H9 (cell line): ENCODE results near the gene AGPAT2. TPM values are rescaled to one million over a fixed set of nuclear protein-coding genes. Genes with fewer than 3 reads are reported as not detected.

Experiments
- DNase-seq: peaks from one replicate; pipeline ENCODE4 v3.0.0-alpha.2; 2017
- H2AFZ ChIP-seq: one replicate; pipeline ENCODE4 v1.6.1; 2013; ENCODE audit warnings: mild to moderate bottlenecking, low read length, control low read depth, moderate library complexity
- H2AK5ac ChIP-seq: 2 replicates; pipeline ENCODE4 v1.6.1; 2013; ENCODE audit warnings: low read length, control low read depth, mixed read lengths; ENCODE audit not compliant: insufficient read length
- H2BK120ac ChIP-seq: one replicate; pipeline ENCODE4 v1.6.1; 2013; ENCODE audit warnings: low read depth, mild to moderate bottlenecking, low read length, control low read depth, inconsistent platforms; ENCODE audit not compliant: poor library complexity, severe bottlenecking
- H2BK12ac ChIP-seq: 2 replicates; pipeline ENCODE4 v1.6.1; 2013; ENCODE audit warnings: low read length, control low read depth, mixed read lengths, low read depth; ENCODE audit not compliant: insufficient read length
- H2BK15ac ChIP-seq: 2 replicates; pipeline ENCODE4 v1.6.1; 2013; ENCODE audit warnings: low read depth, low read length, control low read depth
- H2BK20ac ChIP-seq: one replicate; pipeline ENCODE4 v1.6.1; 2013; ENCODE audit warnings: low read depth, mild to moderate bottlenecking, low read length, control low read depth, inconsistent platforms; ENCODE audit not compliant: poor library complexity, severe bottlenecking
- H2BK5ac ChIP-seq: 2 replicates; pipeline ENCODE4 v1.6.1; 2013; ENCODE audit warnings: low read length, control low read depth, mixed read lengths; ENCODE audit not compliant: insufficient read length
- H3K14ac ChIP-seq: 2 replicates; pipeline ENCODE4 v1.6.1; 2013; ENCODE audit warnings: low read length, control low read depth; ENCODE audit not compliant: insufficient read depth
- H3K18ac ChIP-seq: 2 replicates; pipeline ENCODE4 v1.6.1; 2013; ENCODE audit warnings: low read depth, mild to moderate bottlenecking, mixed read lengths, low read length, control low read depth; ENCODE audit not compliant: insufficient read length
- H3K23ac ChIP-seq: 2 replicates; pipeline ENCODE4 v1.6.1; 2013; ENCODE audit warnings: low read length, control low read depth, mixed read lengths, low read depth; ENCODE audit not compliant: insufficient read length
- H3K23me2 ChIP-seq: 2 replicates; pipeline ENCODE4 v1.6.1; 2013; ENCODE audit warnings: low read depth, mild to moderate bottlenecking, mixed read lengths, low read length, control low read depth; ENCODE audit not compliant: insufficient read length, poor library complexity, severe bottlenecking
- H3K27ac ChIP-seq: 2 replicates; pipeline ENCODE4 v1.5.1; 2013; ENCODE audit warnings: low read length, control low read depth, mixed read lengths, low read depth; ENCODE audit not compliant: insufficient read length
- H3K27me3 ChIP-seq: 2 replicates; pipeline ENCODE4 v1.6.1; 2013; ENCODE audit warnings: low read length, control low read depth, inconsistent platforms; ENCODE audit not compliant: insufficient read depth
- H3K4ac ChIP-seq: 2 replicates; pipeline ENCODE4 v1.6.1; 2013; ENCODE audit warnings: low read depth, mild to moderate bottlenecking, control low read depth, inconsistent platforms, low read length, moderate library complexity
- H3K4me1 ChIP-seq: 2 replicates; pipeline ENCODE4 v1.6.1; 2013; ENCODE audit warnings: low read length, control low read depth, inconsistent platforms; ENCODE audit not compliant: insufficient read depth
- H3K4me2 ChIP-seq: 2 replicates; pipeline ENCODE4 v1.6.1; 2013; ENCODE audit warnings: low read length, control low read depth, mixed read lengths; ENCODE audit not compliant: insufficient read length, insufficient read depth
- H3K56ac ChIP-seq: 2 replicates; pipeline ENCODE4 v1.6.1; 2013; ENCODE audit warnings: low read depth, mild to moderate bottlenecking, mixed read lengths, low read length, control low read depth; ENCODE audit not compliant: insufficient read length
- H3K79me1 ChIP-seq: 2 replicates; pipeline ENCODE4 v1.6.1; 2013; ENCODE audit warnings: low read depth, mild to moderate bottlenecking, moderate library complexity, low read length, control low read depth, inconsistent platforms; ENCODE audit not compliant: insufficient read depth, poor library complexity, severe bottlenecking
- H3K79me2 ChIP-seq: 2 replicates; pipeline ENCODE4 v1.6.1; 2013; ENCODE audit warnings: low read length, control low read depth, inconsistent platforms; ENCODE audit not compliant: insufficient read depth
- H3K9ac ChIP-seq: 2 replicates; pipeline ENCODE4 v1.6.1; 2013; ENCODE audit warnings: low read length, control low read depth, mixed read lengths; ENCODE audit not compliant: insufficient read length; ENCODE audit errors: extremely low read depth
- H3K9me3 ChIP-seq: one replicate; pipeline ENCODE4 v1.6.1; 2013; ENCODE audit warnings: low read depth, low read length, inconsistent platforms; ENCODE audit not compliant: control insufficient read depth
- H3T11ph ChIP-seq: one replicate; pipeline ENCODE4 v1.6.1; 2013; ENCODE audit warnings: mild to moderate bottlenecking, low read length, control low read depth, inconsistent platforms
- H4K20me1 ChIP-seq: one replicate; pipeline ENCODE4 v1.6.1; 2013; ENCODE audit not compliant: control insufficient read depth, insufficient read length, insufficient read depth
- H4K5ac ChIP-seq: 2 replicates; pipeline ENCODE4 v1.6.1; 2013; ENCODE audit warnings: low read depth, mild to moderate bottlenecking, mixed read lengths, low read length, control low read depth; ENCODE audit not compliant: insufficient read length
- H4K8ac ChIP-seq: replicated peaks from 2 replicates; pipeline ENCODE4 v1.6.1; 2013; ENCODE audit warnings: low read length, control low read depth, mixed read lengths, low read depth; ENCODE audit not compliant: insufficient read length
- H4K91ac ChIP-seq: 2 replicates; pipeline ENCODE4 v1.6.1; 2013; ENCODE audit warnings: low read depth, mild to moderate bottlenecking, moderate library complexity, mixed read lengths, low read length, control low read depth; ENCODE audit not compliant: insufficient read length
- H3K27ac Mint-ChIP-seq, 3 experiments: 2 replicates in 2 of 3; 3 replicates in 1 of 3; pipeline ENCODE4 v1.8.0; 2020 to 2021; ENCODE audit warnings: mixed read lengths in 3 of 3, mild to moderate bottlenecking in 1 of 3, moderate library complexity in 1 of 3
- H3K27me3 Mint-ChIP-seq: 2 replicates; pipeline ENCODE4 v1.8.0; 2021; ENCODE audit warnings: low read depth, mild to moderate bottlenecking, moderate library complexity, mixed read lengths
- H3K36me3 Mint-ChIP-seq, 3 experiments: 2 replicates in 2 of 3; 3 replicates in 1 of 3; pipeline ENCODE4 v1.8.0; 2020 to 2021; ENCODE audit warnings: low read depth in 3 of 3, mixed read lengths in 3 of 3; ENCODE audit not compliant: insufficient read depth in 1 of 3
- H3K4me1 Mint-ChIP-seq, 2 experiments: 2 replicates each; pipeline ENCODE4 v1.8.0; 2020; ENCODE audit warnings: mixed read lengths in 2 of 2
- H3K4me3 Mint-ChIP-seq, 2 experiments: 2 replicates in 1 of 2; 3 replicates in 1 of 2; pipeline ENCODE4 v1.8.0; 2020 to 2021; ENCODE audit warnings: mild to moderate bottlenecking in 2 of 2, mixed read lengths in 2 of 2, moderate library complexity in 1 of 2
- H3K9me3 Mint-ChIP-seq, 2 experiments: 2 replicates in 1 of 2; 3 replicates in 1 of 2; pipeline ENCODE4 v1.8.0; 2020; ENCODE audit warnings: mild to moderate bottlenecking in 2 of 2, mixed read lengths in 2 of 2, moderate library complexity in 1 of 2
- WGBS: extraction: QIAGEN DNeasy Blood & Tissue Kit; methylation state at CpG from one replicate; pipeline ENCODE4 v1.1.7; 2013; ENCODE audit warnings: missing lambda C conversion rate, low lambda C conversion rate, mixed read lengths; ENCODE audit not compliant: insufficient read length; ENCODE audit errors: extremely low coverage; 5-methylcytosine and 5-hydroxymethylcytosine counted together
- total RNA-seq: library from RNA; stranded (reverse); gene quantifications from 2 replicates; pipeline ENCODE4 v1.2.1, GENCODE V29; 2021
- TF ChIP-seq, protein P1 (sequence below): fragments of 200-600 bp; sonication (generic); conservative IDR thresholded peaks from 3 replicates; pipeline ENCODE4 v1.8.0; 2021; ENCODE audit warnings: antibody characterized with exemption, mild to moderate bottlenecking

Gene AGPAT2
- total RNA-seq, 1 experiment from 2014 or later: 29.7 TPM

DNA sequence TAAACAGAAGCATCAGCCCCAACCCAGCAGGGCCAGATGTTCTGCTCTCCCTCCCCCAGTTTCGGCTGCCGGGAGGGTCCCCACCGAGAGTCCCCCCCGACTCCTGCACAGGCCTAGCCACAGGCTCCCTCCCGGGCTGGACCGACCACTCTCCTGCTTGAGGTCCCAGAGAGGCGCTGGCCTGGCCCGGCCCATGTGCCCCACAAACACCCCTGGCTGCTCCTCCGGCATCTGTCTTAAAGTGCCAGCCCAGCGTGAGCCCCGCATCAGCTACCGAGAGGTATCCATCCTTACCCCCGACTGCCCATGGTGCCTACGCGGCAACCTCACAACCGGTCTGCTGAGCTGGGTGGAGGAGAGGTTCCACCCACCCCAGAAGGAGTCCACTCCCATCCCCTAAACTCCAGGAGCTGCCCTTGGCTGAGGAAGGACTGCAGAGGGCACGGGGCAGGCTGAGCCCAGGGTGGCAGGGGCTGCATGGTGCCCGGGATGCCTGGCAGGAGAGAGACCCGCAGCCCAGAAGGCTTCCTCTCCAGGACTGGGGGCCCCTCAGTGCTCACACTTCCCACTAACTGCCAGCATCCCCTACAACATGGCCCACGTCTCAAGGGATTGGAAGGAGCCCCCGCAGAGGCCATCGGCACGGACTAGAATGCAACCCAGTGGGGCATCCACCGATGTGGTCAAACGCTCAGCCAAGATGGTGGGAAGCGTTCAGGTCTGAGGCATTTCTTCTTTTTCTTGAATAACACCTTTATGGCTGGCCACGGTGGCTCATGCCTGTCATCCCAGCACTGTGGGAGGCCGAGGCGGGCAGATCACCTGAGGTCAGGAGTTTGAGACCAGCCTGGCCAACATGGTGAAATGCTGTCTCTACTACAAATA lies 40.2 kb downstream of the AGPAT2 start:
- Histone ChIP-seq H3K79me2 (no peaks in the 10 kb centered on the region), H4K91ac (no peak overlapping the region), H3K4me2 (no peak overlapping the region), H2BK120ac (no peak overlapping the region), H3K14ac (no peak overlapping the region; the same call in 1 of the 2 replicates), H3K9me3 (no peaks in the 10 kb centered on the region), H3K27me3 (no peaks in the 10 kb centered on the region), H3K4me1 (no peaks in the 10 kb centered on the region), H3K4ac (no peak overlapping the region), H3K27ac (no peak overlapping the region), H4K8ac (no peak overlapping the region), H2BK20ac (no peak overlapping the region), H3T11ph (no peak overlapping the region), H3K18ac (no peak overlapping the region), H2AK5ac (no peak overlapping the region), H3K56ac (no peak overlapping the region), H4K20me1 (no peaks in the 10 kb centered on the region), H3K23ac (no peak overlapping the region), H3K23me2 (no peaks in the 10 kb centered on the region), H2BK5ac (no peak overlapping the region), H2AFZ (no peak overlapping the region), H2BK15ac (no peak overlapping the region), H4K5ac (no peak overlapping the region), H3K79me1 (no peaks in the 10 kb centered on the region), H3K9ac (no peak overlapping the region), H2BK12ac (no peak overlapping the region)
- Mint-ChIP-seq H3K4me1 (peaks cover 3 to 10% of the 10 kb centered on the region in 2 experiments; a peak in 3 of 4 replicates), H3K27me3 (peaks cover 19% of the 10 kb centered on the region), H3K36me3 (no peaks in the 10 kb centered on the region), H3K27ac (no peak overlapping the region; a peak in 1 of 7 replicates), H3K9me3 (no peaks in the 10 kb centered on the region; a peak in 1 of 5 replicates), H3K4me3 (no peak overlapping the region)
- no CpG with 5 or more reads among the region's 29 CpGs for WGBS
- DNase-seq: no peak
- TF ChIP-seq, protein P1, sequence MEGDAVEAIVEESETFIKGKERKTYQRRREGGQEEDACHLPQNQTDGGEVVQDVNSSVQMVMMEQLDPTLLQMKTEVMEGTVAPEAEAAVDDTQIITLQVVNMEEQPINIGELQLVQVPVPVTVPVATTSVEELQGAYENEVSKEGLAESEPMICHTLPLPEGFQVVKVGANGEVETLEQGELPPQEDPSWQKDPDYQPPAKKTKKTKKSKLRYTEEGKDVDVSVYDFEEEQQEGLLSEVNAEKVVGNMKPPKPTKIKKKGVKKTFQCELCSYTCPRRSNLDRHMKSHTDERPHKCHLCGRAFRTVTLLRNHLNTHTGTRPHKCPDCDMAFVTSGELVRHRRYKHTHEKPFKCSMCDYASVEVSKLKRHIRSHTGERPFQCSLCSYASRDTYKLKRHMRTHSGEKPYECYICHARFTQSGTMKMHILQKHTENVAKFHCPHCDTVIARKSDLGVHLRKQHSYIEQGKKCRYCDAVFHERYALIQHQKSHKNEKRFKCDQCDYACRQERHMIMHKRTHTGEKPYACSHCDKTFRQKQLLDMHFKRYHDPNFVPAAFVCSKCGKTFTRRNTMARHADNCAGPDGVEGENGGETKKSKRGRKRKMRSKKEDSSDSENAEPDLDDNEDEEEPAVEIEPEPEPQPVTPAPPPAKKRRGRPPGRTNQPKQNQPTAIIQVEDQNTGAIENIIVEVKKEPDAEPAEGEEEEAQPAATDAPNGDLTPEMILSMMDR: no peak
